Subcutaneous adipose tissue (tissue), 4 donors: Measurements from ENCODE around the gene PRSS48. TPM values are rescaled to one million over a fixed set of nuclear protein-coding genes. Genes with fewer than 3 reads are reported as not detected.

Experiments used
- CTCF ChIP-seq: fragments of 450-650 bp; IDR thresholded peaks from one replicate; pipeline ENCODE4 v1.5.1; 2016; ENCODE audit warnings: low read depth, mild to moderate bottlenecking, control low read depth, antibody characterized with exemption, moderate library complexity
- total RNA-seq, 4 donors: library from RNA; depleted of rRNA; stranded (reverse); fragments of >200 nt; gene quantifications; one replicate each; pipeline ENCODE4 v1.1.0, GENCODE V29; 2016

Gene PRSS48
- total RNA-seq, 4 donors from 2014 or later: not detected

GRCh38 chr4:151267104-151267503 is 9.9 kb upstream of the PRSS48 start:
- TF ChIP-seq CTCF: no peak

GRCh38 chr4:151267822-151268535 is 9.0 kb upstream of the PRSS48 start:
- TF ChIP-seq CTCF: no peak

GRCh38 chr4:151284534-151285245 is 7.7 kb downstream of the PRSS48 start:
- no peak for TF ChIP-seq CTCF

- TF ChIP-seq CTCF: no peak
These were observed 10.4 kb downstream of the PRSS48 start for GRCh38 chr4:151287409-151287808.

- TF ChIP-seq CTCF: no peak
These were observed 14.5 kb downstream of the PRSS48 start for GRCh38 chr4:151291485-151291884.

GRCh38 chr4:151292038-151292437 is 15.1 kb downstream of the PRSS48 start:
- TF ChIP-seq CTCF: no peak

GRCh38 chr4:151294833-151295496 is 18.0 kb downstream of the PRSS48 start:
- TF ChIP-seq CTCF: no peak
